GM20431 (cell line): Measurements from ENCODE around the gene CDH23.

Experiments used
- in situ Hi-C: fragments of 300-500 bp; cut with MseI, MboI; formaldehyde crosslinking; loops from one replicate; pipeline ENCODE4 v1.15.0; 2020; ENCODE audit warnings: low sequenced_read_pairs; ENCODE audit not compliant: unreplicated experiment

Gene CDH23

GRCh38 chr10:71571460-71572175, 174.9 kb downstream of the CDH23 start:
- in situ Hi-C loops: loop anchor here (10.0 kb wide), 1 partner anchor 257 kb away; the partner anchor contains the start of gene SLC29A3

- in situ Hi-C loops: loop anchor here (10.0 kb wide), 1 partner anchor 258 kb away; the partner anchor contains the start of gene SLC29A3
These were observed 176.2 kb downstream of the CDH23 start for GRCh38 chr10:71572962-71573361.

GRCh38 chr10:71573562-71574518, 177.1 kb downstream of the CDH23 start:
- in situ Hi-C loops: loop anchor here (10.0 kb wide), 1 partner anchor 259 kb away; the partner anchor contains the start of gene SLC29A3

GRCh38 chr10:71575451-71575850, 178.7 kb downstream of the CDH23 start:
- in situ Hi-C loops: loop anchor here (10.0 kb wide), 1 partner anchor 261 kb away; the partner anchor contains the start of gene SLC29A3

- in situ Hi-C loops: loop anchor here (10.0 kb wide), 1 partner anchor 261 kb away; the partner anchor contains the start of gene SLC29A3
These were observed 179.4 kb downstream of the CDH23 start for GRCh38 chr10:71575934-71576801.

GRCh38 chr10:71576842-71577241, 180.1 kb downstream of the CDH23 start:
- in situ Hi-C loops: loop anchor here (10.0 kb wide), 1 partner anchor 262 kb away; the partner anchor contains the start of gene SLC29A3

GRCh38 chr10:71577345-71577744, 180.6 kb downstream of the CDH23 start:
- in situ Hi-C loops: loop anchor here (10.0 kb wide), 1 partner anchor 263 kb away; the partner anchor contains the start of gene SLC29A3

- in situ Hi-C loops: loop anchor here (10.0 kb wide), 1 partner anchor 263 kb away; the partner anchor contains the start of gene SLC29A3
These were observed 181.3 kb downstream of the CDH23 start for GRCh38 chr10:71578069-71578468.

- in situ Hi-C loops: loop anchor here (10.0 kb wide), 1 partner anchor 265 kb away; the partner anchor contains the start of gene SLC29A3
These were observed 182.9 kb downstream of the CDH23 start for GRCh38 chr10:71579668-71580067.

GRCh38 chr10:71580415-71580814, 183.7 kb downstream of the CDH23 start:
- in situ Hi-C loops: no loop called here

- in situ Hi-C loops: no loop called here
These were observed 184.2 kb downstream of the CDH23 start for GRCh38 chr10:71580926-71581325.

GRCh38 chr10:71581376-71581775, 184.7 kb downstream of the CDH23 start:
- in situ Hi-C loops: no loop called here

GRCh38 chr10:71582019-71582418, 185.3 kb downstream of the CDH23 start:
- in situ Hi-C loops: no loop called here

GRCh38 chr10:71582506-71583475, 186.1 kb downstream of the CDH23 start:
- in situ Hi-C loops: no loop called here

GRCh38 chr10:71584461-71584860, 187.7 kb downstream of the CDH23 start:
- in situ Hi-C loops: no loop called here

GRCh38 chr10:71584902-71585563, 188.3 kb downstream of the CDH23 start:
- in situ Hi-C loops: no loop called here

GRCh38 chr10:71585564-71586290, 189.0 kb downstream of the CDH23 start:
- in situ Hi-C loops: no loop called here
